Right lobe of liver (tissue), 6 donors: Measurements from ENCODE around the gene MPDZ. TPM values are rescaled to one million over a fixed set of nuclear protein-coding genes. Genes with fewer than 3 reads are reported as not detected.
A peak's percentile ranks its signal among the peaks of the same experiment; 100 is the strongest.

Source experiments
- ATAC-seq, 4 donors: fragments of 200-7000 bp; cut with Tn5 transposase; one replicate each; pipeline ENCODE4 v1.9.1; 2020; ENCODE audit warnings: mild to moderate bottlenecking in 4 of 4, moderate library complexity in 4 of 4
- DNase-seq, 3 donors: peaks; one replicate each; pipeline ENCODE4 v3.0.0-alpha.2; 2020
- H3K27ac ChIP-seq, 3 donors: fragments of 200-600 bp; one replicate each; pipeline ENCODE4 v1.8.0; 2022
- H3K27me3 ChIP-seq, 2 donors: fragments of 200-600 bp; one replicate each; pipeline ENCODE4 v1.8.0; 2022
- H3K36me3 ChIP-seq, 4 donors: fragments of 200-600 bp; sonication (generic) in 1 of 4; one replicate each; pipeline versions ENCODE4 v1.5.1 to v1.8.0; 2017 to 2022; ENCODE audit warnings: control low read depth in 1 of 4
- H3K4me1 ChIP-seq, 4 donors: fragments of 200-600 bp; sonication (generic) in 1 of 4; one replicate each; pipeline versions ENCODE4 v1.5.1 to v1.8.0; 2017 to 2022; ENCODE audit warnings: control low read depth in 1 of 4
- H3K4me3 ChIP-seq, 3 donors: fragments of 200-600 bp; one replicate each; pipeline ENCODE4 v1.8.0; 2022
- H3K9me3 ChIP-seq, 4 donors: fragments of 200-600 bp; sonication (generic) in 1 of 4; one replicate each; pipeline versions ENCODE4 v1.5.1 to v1.8.0; 2017 to 2022; ENCODE audit warnings: control low read depth in 1 of 4
- CTCF ChIP-seq, 4 donors: fragments of 200-600 bp in 3 of 4; fragments of 450-650 bp in 1 of 4; IDR thresholded peaks; one replicate each; pipeline versions ENCODE4 v1.5.1 to v1.8.0; 2016 to 2022; ENCODE audit warnings: antibody characterized with exemption in 4 of 4, mild to moderate bottlenecking in 2 of 4
- POLR2A ChIP-seq: fragments of 450-650 bp; IDR thresholded peaks from one replicate; pipeline ENCODE4 v1.6.1; 2017; ENCODE audit warnings: antibody characterized with exemption, mild to moderate bottlenecking
- WGBS: methylation state at CpG from one replicate; pipeline ENCODE4 v1.1.6; 2018; ENCODE audit warnings: low coverage, low lambda C conversion rate; ENCODE audit not compliant: insufficient coverage; ENCODE audit errors: missing lambda C conversion rate; 5-methylcytosine and 5-hydroxymethylcytosine counted together
- intact Hi-C, 2 donors: fragments of 100-400 bp; cut with DNase I; formaldehyde crosslinking; loops; one replicate each; pipeline versions ENCODE4 v1.11.2 to v1.14.1; 2022
- total RNA-seq, 6 experiments: library from RNA; depleted of rRNA in 2 of 6; stranded (reverse); fragments of >200 nt in 2 of 6; fragmentation: NEBNext Ultra II Directional in 3 of 6; extraction: Animal tissue kit (Norgen Biotek cat#: 25700) in 3 of 6; gene quantifications; one replicate each; pipeline versions ENCODE4 v1.1.0 to v1.2.4, GENCODE V29; 2016 to 2023
- donor health status: DM: no; HTN: yes; CAD: no.
- donor health status: DM: no; HTN: no; CAD: no.
- donor health status: DM: no; HTN: no; CAD: no.
- donor health status: DM: no; HTN: yes; CAD: no.
- donor health status: DM: no; HTN: yes; CAD: no.

The MPDZ gene
- total RNA-seq, 6 experiments from 2014 or later = 29.3 to 62.8 (median 49.3) TPM

DNA sequence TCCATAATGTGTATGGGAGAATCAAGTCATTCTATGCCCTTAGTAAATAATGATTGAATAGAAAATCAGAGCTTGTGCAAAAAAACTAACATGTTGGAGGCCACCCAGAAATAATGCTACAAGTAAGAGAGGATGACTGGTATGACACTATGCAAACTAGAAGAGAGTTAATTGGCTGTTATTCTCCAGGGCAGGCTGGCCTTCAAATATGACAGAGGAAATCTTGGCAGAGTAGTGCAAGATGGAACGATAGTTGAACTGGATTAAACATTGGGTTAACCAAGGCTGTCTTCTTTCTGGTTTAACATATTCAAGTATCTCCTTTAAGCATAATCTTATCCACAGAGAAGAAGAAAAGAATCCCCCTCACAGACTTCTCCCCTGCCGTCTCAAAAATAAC lies 196.1 kb downstream of the MPDZ start:
- intact Hi-C loops = no loop called here
- Histone ChIP-seq H3K4me3 (no peak overlapping the region), H3K9me3 (no peaks in the 10 kb centered on the region), H3K4me1 (no peaks in the 10 kb centered on the region), H3K36me3 (no peaks in the 10 kb centered on the region), H3K27me3 (no peaks in the 10 kb centered on the region), H3K27ac (no peak overlapping the region)
- ATAC-seq (no peak), DNase-seq (no peak)
- WGBS = 49% methylated on average over 2 of the region's 2 CpGs
- TF ChIP-seq POLR2A = no peak
- TF ChIP-seq CTCF (IDR thresholded peaks at IDR 0.05) = no peak

DNA sequence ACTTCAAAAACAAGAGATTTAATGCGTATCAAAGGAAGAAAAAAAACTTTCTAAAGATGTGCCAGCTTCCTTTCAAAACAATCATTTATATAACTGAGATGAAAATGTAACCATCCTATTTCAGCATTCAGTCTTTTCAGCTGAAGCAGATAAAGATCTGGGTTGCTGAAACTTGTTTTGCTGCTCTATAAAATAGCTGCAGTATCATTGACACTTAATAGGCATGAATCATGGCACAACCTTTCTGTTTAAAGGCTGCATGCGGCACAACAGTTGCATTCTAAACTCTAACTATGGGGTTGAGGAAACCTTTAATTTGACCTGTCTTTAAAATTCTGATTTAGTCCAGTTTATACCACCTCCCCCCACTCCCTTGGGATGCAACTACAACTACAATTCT lies 196.7 kb downstream of the MPDZ start:
- TF ChIP-seq CTCF (IDR thresholded peaks at IDR 0.05) (no peak), POLR2A (no peak)
- DNase-seq (no peak), ATAC-seq (no peak)
- intact Hi-C loops = no loop called here
- Histone ChIP-seq H3K27ac (no peak overlapping the region), H3K4me3 (no peak overlapping the region), H3K36me3 (no peaks in the 10 kb centered on the region), H3K4me1 (no peaks in the 10 kb centered on the region), H3K9me3 (no peaks in the 10 kb centered on the region), H3K27me3 (no peaks in the 10 kb centered on the region)
- 68% methylated on average over 2 of the region's 2 CpGs for WGBS

DNA sequence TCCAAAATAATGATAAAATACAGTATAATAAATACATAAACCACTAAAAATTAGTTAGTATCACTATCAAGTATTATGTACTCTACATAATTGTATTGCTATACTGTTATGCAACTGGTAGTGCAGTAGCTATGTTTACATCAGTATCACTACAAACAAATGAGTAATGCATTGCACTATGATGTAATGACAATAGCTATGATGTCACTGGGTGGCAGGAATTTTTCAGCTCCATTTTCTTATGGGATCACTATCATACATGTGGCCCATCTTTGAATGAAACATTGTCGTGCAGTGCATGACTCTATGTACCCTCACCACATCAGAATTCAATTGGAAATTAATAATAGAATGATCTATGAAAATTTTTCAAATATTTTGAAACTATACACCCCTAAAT lies 201.3 kb downstream of the MPDZ start:
- H3K36me3 ChIP-seq = no peaks in the 10 kb centered on the region
- TF ChIP-seq POLR2A (no peak), CTCF (IDR thresholded peaks at IDR 0.05) (no peak)
- no peak overlapping the region for H3K27ac ChIP-seq
- no peak for ATAC-seq
- H3K9me3 ChIP-seq = no peaks in the 10 kb centered on the region
- no peaks in the 10 kb centered on the region for H3K4me1 ChIP-seq
- WGBS = 89% methylated on average over 1 of the region's 1 CpG
- no peaks in the 10 kb centered on the region for H3K27me3 ChIP-seq
- no peak for DNase-seq
- intact Hi-C loops = no loop called here
- H3K4me3 ChIP-seq = no peak overlapping the region

DNA sequence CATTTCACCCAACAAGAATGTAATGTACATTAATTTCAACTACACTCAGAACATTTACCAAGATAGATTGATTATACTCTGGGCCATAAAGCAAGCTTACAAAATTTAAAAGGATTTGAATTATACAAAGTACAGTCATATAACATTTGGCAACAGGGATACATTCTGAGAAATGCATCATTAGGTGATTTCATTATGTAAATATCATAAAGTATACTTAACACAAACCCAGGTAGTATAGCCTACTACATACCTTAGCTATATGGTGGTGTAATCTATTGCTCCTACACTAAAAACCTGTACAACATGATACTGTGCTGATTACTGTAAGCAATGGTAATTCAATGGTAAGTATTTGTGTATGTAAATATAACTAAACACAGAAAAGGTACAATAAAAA lies 202.9 kb downstream of the MPDZ start:
- TF ChIP-seq CTCF (IDR thresholded peaks at IDR 0.05) (no peak), POLR2A (no peak)
- Histone ChIP-seq H3K9me3 (no peaks in the 10 kb centered on the region), H3K36me3 (no peaks in the 10 kb centered on the region), H3K27me3 (no peaks in the 10 kb centered on the region), H3K4me1 (no peaks in the 10 kb centered on the region), H3K4me3 (no peak overlapping the region), H3K27ac (no peak overlapping the region)
- ATAC-seq (no peak), DNase-seq (no peak)
- intact Hi-C loops = no loop called here

DNA sequence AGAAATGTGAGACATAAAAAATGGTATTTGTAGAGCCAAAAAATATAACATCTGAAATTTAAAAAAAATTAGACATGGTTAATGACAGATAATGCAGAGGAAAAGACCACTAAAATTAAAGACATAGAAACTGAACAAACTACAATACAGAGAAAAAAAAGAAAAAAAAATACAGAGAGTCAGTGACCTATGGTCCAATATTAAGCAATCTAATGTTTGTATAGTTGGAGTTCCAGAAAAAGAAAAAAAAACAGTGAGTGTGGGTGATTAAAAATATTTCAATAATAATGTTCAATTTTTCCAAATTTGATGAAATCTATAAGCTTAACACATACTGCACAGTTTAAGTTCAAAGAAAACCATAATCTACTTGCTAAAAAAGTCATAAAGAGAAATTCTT lies 207.6 kb downstream of the MPDZ start:
- no peak overlapping the region for H3K4me3 ChIP-seq
- ATAC-seq = peak in 3 of 4 donors; percentile 58 to 68 (median 63)
- no peaks in the 10 kb centered on the region for H3K36me3 ChIP-seq
- no peaks in the 10 kb centered on the region for H3K27me3 ChIP-seq
- H3K27ac ChIP-seq = peak overlapping the region in 2 of 3 donors; percentile 61 to 62
- no peaks in the 10 kb centered on the region for H3K9me3 ChIP-seq
- H3K4me1 ChIP-seq = no peaks in the 10 kb centered on the region
- no peak for DNase-seq
- TF ChIP-seq POLR2A (no peak), CTCF (IDR thresholded peaks at IDR 0.05) (no peak)
- intact Hi-C loops = no loop called here
